ENCODE results near the gene FASLG.

Gene FASLG

DNA sequence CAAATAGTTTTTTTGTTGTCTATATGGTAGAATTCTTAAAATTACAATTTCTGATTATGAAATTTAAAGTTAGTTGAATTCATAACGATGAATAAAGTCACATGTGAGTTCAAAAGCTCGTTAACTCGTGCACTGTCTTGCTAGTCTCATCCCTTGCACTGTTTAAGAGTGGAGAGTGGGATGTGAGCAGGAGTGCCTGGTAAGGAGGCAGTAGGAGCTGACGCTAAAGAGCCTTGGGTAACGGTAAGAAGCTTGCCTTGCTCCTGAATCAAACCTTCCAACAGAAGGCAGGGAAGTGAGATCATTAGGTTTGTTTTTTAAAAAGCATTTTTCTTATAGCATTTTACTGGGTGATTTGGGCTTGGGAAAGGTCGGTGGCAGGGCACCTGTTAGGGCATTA lies 2.3 kb upstream of the FASLG start:
- TF ChIP-seq, protein P1, sequence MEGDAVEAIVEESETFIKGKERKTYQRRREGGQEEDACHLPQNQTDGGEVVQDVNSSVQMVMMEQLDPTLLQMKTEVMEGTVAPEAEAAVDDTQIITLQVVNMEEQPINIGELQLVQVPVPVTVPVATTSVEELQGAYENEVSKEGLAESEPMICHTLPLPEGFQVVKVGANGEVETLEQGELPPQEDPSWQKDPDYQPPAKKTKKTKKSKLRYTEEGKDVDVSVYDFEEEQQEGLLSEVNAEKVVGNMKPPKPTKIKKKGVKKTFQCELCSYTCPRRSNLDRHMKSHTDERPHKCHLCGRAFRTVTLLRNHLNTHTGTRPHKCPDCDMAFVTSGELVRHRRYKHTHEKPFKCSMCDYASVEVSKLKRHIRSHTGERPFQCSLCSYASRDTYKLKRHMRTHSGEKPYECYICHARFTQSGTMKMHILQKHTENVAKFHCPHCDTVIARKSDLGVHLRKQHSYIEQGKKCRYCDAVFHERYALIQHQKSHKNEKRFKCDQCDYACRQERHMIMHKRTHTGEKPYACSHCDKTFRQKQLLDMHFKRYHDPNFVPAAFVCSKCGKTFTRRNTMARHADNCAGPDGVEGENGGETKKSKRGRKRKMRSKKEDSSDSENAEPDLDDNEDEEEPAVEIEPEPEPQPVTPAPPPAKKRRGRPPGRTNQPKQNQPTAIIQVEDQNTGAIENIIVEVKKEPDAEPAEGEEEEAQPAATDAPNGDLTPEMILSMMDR (IDR thresholded peaks at IDR 0.05; ENCODE audit: low read depth, low read length): no peak
- H3K4me3 ChIP-seq (ENCODE audit: low read depth, low read length): no peak overlapping the region

DNA sequence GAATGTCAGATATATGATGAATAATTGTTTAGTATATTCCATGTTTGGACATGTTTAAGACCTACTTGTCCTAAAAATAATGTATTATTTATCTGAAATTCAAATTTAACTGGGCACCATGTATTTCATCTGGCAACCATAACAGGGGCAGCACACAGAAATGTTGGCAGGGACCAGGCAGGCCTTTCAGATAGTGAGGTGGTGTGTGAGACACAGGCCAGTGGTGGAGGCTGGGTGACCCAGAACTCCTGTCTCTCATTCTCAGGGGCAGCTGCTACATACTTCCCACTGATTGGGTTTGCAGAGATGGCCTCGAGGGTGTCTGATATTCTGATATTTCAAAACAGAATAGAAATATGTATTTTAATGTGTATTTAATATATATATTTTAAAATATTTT lies 1.3 kb upstream of the FASLG start:
- TF ChIP-seq, protein P1 (IDR thresholded peaks at IDR 0.05; ENCODE audit: low read depth, low read length): no peak
- no peak overlapping the region for H3K4me3 ChIP-seq (ENCODE audit: low read depth, low read length)

DNA sequence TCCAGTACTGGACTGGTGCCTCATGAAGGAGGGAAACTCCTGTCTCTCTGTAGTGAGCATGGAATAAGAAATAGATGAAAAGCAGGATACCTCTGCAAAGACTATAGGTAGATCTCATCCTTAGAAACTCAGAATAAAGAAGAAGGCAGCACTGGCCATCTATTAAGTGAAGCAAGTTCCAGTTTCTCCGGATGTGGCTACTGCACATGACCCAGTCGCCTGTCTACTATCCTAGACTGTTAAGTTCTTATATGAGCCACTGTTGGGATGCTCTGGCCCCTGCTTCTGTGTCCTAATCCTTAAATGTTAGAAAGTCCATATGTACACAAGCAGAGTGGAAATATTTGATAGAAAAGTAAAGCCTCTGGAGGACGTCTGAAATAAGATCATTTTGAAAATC lies 2.2 kb downstream of the FASLG start:
- TF ChIP-seq, protein P1 (IDR thresholded peaks at IDR 0.05; ENCODE audit: low read depth, low read length): no peak
- no peak overlapping the region for H3K4me3 ChIP-seq (ENCODE audit: low read depth, low read length)

DNA sequence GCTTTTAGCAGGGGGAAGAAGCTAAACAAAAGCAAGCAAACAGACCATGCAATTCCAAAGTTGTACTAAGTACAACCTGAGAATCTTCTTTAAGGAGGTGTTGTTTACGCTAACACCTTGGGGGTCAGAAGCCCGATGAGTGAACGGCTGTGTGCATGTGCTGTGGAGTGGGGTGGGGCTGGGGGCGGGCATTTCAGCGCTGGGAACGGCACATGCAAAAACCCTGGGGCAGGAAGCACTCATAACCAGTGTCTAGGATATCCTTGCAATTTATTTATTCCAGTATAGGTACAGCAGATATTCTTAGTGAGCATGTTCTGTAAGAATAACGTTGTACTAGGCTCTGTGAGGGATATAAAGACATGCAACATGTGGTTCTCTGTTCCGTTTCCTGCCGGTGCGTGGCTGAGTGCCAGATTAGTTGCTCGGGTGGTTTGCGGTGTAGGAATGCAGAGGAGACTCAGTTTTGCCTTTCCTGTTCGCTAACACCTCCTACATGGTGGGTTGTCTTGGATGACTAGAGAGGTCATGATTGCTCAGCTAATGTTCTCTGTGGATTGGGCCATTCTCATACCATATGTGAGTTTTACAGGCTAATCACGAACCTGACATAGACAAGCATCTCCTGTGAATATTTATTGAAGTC lies 3.7 kb downstream of the FASLG start:
- no peak overlapping the region for H3K4me3 ChIP-seq (ENCODE audit: low read depth, low read length)
- TF ChIP-seq, protein P1 (IDR thresholded peaks at IDR 0.05; ENCODE audit: low read depth, low read length): no peak

DNA sequence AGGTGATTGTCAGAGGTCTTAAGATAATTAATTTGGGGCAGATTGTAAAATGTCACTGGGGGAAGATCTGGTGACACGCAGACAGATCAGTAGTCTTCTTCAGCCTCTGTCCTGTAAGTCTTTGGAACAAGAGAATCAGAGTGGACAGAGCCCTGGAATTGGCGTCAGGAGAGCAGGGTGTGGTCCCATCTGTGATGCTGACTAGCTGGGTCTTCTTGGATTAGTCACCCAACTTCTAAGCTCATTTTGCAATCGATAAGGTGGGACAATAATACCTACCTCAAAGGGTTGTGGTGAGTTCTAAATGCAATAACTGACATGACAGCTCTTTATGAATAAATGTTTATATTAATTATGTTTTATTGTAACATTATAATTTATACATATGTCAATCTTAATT lies 4.8 kb downstream of the FASLG start:
- no peak overlapping the region for H3K4me3 ChIP-seq (ENCODE audit: low read depth, low read length)
- TF ChIP-seq, protein P1 (IDR thresholded peaks at IDR 0.05; ENCODE audit: low read depth, low read length): no peak

DNA sequence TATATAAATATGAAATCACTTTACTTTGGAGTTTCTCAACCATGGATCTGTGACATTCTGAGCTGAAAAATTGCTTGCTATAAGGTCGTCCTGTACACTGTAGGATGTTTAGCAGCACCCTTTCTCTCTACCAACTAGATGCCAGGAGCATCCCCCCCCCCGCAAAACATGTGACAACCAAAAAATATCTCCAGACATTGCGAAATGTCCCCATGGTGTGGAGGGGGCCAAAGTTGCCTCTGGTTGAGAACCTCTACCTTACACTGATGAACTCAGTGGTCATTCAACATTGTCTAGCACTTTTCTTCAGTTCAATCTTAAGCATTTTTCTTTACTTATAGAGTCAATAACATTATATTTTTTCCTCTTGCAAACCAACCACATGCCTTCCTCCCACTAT lies 9.2 kb downstream of the FASLG start:
- no peak overlapping the region for H3K4me3 ChIP-seq (ENCODE audit: low read depth, low read length)
- TF ChIP-seq, protein P1 (IDR thresholded peaks at IDR 0.05; ENCODE audit: low read depth, low read length): no peak

DNA sequence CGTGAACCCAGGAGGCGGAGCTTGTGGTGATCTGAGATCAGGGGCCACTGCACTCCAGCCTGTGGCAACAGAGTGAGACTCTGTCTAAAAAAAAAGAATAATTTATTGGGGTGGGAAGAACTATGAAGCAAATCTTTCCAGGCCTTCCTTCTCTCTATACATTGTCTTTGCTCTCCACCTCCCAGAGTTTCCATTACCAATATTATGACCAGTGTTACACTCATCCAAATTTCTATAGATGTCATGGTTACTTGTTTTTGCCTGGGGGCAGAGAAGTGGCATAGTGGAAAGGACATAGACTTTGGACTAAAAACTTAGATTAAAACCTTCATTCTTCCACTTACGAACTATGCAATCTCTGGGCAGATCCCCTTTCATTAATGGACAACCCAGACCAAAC lies 10.1 kb downstream of the FASLG start:
- TF ChIP-seq, protein P1 (IDR thresholded peaks at IDR 0.05; ENCODE audit: low read depth, low read length): no peak
- no peak overlapping the region for H3K4me3 ChIP-seq (ENCODE audit: low read depth, low read length)
